ENCODE data around the gene NPEPL1.
"Not testable (repeated sequence)": the region's sequence is repeated elsewhere in the genome, so short reads cannot be mapped to it uniquely, and the experiment has no call there.

Gene NPEPL1

DNA sequence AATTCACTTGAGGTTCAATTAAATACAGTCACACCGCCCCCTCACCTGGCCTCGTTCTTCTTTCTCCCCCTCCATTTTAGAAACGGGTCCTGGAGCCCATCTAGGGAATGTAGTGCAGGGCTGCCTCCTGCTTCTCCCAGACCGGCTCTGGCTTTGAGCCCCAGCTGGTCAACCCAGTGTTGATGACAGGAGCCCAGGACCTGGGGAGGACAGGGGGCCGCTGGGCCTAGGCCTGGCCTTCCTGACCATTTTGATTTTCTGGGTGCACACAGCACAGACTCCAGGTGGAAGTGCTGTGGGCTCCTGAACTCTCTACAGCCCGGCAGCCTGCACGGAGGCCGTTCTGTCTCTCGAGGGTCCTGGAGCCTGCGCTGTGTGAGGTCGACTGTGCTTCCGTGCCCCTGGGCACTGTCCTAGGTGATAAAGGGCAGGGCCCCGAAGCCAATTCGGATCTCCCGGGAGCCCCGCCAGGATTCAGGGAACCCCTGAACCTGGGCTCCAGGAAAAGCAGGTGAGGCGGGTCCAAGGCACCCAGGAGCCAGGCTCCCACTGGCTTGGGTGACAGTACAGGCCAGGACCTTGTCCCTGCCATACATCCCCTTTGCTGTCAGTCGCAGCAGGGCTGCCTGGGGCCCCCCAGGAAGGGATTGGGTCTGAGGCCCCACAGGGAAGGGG is 23.3 kb downstream of the NPEPL1 start:
- DNase-seq, result no peak

- no peak for DNase-seq
Measured at GRCh38 chr20:58716476-58717277, 24.1 kb downstream of the NPEPL1 start.

DNA sequence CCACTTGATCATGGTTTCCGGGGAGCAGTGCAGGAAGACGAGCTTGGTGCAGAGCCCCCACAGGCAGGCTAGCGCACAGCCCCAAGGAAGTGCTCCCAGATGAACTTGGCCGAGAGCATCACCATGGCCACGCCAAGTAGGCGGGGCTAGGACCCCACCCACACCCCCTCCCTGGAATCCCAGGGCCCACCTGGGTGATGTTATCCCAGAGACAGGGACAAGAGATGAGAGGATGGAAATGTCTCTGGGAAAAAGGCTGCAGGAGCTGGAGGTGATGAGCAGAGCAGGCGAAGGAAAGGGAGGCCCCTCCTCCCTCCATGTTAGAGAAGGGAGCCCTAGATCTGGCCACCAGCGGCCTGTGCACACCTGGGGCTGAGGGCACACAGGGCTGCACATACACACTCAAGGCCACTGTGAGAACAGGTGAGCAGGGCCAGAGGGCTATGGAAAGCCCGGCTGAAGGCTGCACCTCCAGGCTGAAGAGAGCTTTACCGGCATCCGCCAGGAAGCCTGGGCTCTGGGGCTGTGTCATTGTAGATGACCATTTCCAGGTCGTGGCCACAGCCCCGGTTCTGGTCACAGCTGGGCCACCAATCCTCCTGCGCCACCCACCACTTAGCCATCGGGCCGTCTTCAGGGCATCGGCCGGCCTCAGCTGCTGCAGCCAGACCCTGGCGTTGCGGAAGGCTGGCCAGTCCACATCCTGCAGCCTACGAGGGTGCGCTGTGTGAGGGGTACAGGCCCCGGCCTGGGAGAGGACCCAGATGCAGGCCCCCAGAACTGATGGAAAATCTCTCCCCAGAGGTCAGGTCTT is 24.9 kb downstream of the NPEPL1 start:
- no peak for DNase-seq

DNA sequence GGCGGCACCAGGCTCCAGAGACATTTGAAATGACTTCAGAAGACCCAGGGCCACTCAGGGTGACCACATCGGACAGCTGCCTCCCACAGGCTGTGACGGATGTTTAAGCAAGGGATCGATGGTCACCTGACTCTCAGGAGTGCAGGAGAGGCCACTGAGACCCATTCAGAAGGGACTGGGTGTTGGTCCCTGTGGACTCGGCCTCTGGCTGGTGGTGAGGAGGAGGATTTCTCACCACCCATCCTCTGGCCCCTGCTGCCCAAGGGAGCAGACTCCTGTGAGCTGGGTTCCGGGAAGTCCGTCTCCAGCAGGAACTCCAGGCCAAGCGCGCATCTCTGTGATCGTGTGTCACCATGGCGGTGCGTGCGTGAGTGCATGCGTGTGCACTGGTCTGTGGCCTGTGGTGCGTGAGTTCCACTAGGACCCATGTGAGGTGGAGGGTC is 25.5 kb downstream of the NPEPL1 start:
- DNase-seq, result no peak

- DNase-seq, result no peak
Measured at GRCh38 chr20:58718729-58719128, 26.1 kb downstream of the NPEPL1 start.

GRCh38 chr20:58719258-58719657 is 26.7 kb downstream of the NPEPL1 start:
- no peak for DNase-seq

- DNase-seq, result no peak
Measured at GRCh38 chr20:58719971-58720371, 27.4 kb downstream of the NPEPL1 start.

- no peak for DNase-seq
Measured at GRCh38 chr20:58720890-58721289, 28.3 kb downstream of the NPEPL1 start.

DNA sequence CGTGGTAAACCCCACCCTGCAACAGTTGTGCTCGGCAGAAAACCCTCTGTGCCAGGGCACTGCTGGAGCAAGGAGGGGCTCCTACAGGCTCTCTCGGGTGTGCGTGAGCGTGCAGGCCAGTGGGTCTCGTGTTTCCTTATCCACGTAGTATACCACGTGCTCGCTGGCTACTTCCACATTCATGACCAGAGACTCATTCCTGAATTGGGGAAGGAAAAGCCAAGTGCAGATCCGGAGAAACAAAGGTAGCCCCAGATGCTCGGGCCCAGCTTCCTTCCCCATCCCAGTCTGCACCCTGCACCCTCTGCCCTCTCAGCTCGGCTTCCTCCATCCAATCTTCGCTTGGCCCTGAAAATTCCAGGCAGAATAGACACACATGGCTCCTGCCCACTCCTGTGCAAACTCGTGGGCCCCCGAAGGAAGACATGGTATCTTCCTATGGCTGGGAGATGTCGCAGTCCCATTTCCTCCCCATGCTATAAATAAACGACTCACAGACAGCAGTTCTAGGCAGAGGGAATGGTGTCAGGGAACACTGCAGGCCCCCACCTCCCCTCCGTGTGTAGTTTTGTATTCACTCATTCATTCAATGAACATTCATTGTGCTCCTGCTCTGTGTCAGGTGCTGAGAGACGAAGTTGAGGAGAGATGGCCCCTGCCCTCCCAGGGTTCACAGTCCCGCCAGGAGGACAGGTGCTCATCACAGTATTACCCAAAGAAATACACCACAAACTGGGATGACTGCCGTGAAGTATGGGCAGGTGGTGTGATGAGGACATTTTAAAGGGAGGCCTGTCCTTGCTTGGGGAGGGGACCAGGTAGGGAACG is 29.6 kb downstream of the NPEPL1 start:
- no peak for DNase-seq

- no peak for DNase-seq
Measured at GRCh38 chr20:58722877-58723627, 30.5 kb downstream of the NPEPL1 start.

- DNase-seq, result no peak
Measured at GRCh38 chr20:58723628-58723984, 31.0 kb downstream of the NPEPL1 start.

GRCh38 chr20:58726156-58726555 is 33.6 kb downstream of the NPEPL1 start:
- not testable (repeated sequence) for DNase-seq

- DNase-seq, result no peak
Measured at GRCh38 chr20:58731192-58731591, 38.6 kb downstream of the NPEPL1 start.

DNA sequence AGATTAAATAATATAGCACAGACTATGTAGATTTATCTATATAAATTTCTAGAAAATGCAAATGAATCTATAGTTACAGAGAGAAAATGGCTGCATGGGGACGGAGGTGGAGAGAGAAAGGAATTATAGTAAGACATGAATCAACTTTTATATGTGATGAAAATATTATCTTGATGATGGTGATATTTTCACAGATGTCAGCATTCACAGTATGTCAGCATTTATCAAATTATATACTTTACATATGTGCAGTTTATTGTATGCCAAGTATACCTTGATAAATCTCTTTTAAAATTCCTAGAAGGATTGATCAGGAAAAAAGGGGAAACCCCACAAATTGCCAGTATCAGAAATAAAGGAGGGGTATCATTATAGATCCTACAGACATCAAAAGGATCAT is 44.6 kb downstream of the NPEPL1 start:
- no peak for DNase-seq

DNA sequence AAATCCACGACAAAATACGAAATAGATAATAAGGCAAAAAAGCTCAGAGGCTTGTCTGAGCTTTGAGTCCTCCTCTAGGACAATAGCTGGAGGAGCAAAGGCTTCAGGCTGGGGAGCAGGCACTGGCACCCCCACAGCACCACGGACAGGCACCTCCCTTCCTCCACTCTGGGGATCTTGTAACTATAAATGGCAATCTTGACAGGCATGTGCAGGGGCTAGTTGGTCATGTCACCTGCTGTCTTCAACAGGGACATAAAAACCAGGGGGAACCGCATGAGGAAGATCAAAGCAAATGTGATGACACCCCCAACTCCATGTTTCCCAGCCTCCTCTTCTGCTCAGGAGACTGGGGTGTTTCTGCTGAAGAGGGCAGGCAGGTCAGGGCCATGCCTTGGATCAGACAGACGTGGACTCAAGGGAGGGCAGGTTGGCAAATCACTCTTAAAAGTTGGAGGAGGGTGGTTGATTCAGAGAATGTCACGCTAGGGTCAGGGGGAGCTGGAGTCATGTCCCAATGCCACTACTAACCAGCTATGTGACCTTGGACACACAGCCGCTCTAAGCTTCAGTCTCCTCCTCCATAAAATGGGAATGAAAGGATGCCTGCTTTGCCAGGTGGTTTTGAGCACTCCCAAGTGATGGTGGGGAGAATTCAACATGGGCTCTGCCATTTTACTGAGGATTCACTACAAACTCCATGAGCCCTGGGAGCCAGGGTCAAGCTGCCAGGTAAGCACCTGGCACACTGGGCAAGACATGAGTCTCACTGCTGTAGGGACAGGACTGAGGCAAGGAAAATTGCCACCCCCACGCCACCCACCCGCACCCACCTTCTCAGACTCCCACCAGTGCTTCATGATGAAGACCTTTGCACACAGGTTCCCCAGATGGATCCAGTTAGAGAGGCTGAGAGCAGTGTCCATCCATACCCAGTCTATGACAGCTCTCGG is 48.0 kb downstream of the NPEPL1 start:
- no peak for DNase-seq

DNA sequence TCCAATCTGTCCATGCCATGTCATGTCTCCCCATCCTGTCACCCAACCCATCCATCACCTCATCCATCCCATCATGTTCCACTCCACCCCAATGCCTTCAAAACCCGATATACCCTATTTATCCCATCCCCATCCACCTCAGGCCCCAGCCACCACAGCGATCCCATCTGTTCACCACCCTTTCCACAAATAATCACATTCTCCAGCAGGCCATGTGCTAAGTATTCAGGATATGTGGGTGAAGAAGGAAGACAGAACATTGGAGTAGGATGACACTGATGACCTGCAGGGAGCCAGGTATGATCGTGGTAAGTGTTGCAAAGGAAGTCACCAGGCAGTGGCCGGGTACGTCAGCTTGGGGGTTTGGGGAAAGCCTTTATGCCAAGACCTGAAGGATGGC is 48.8 kb downstream of the NPEPL1 start:
- no peak for DNase-seq

DNA sequence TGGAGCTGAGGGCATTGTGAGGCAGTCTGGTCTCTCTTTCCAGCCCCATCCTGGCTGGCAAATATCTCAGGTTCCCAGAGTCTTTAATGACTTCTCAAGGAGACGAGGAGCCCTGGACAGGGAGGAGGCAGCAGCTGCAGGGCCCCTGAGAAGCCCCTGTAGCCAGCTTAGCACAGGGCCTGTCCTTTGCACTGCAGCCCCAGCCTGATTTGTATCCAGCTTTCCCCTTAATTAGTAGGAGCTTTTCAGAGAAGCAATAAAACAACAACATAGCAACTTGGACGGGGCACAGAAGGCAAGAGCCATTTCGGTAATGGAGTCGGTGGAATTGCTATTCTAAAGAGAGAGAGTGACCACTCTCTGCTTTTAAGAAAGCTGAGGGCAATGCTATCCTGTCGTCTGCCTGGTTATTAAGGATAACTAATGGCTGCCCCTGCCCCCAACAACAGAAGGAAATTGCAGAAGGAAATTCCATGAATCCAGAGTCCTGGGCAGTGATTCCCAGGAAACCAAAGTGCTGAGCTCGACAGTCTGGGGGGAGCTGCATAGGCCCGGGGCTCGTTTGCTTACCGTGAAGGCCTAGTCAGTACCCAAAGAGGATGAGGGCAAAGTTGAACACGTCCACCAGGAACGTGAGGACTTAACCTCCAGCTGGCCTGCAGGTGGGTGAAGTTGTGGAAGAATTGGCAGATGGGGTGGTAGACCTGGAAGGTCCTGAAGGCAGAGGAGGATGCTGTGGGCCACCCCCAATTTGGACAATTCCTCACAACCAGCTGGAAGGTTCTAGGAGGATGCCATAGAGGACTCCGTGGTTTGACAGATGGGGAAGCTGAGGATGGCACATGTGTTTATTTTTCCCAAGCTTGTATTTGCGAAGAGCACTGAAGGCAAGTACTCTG is 50.3 kb downstream of the NPEPL1 start:
- no peak for DNase-seq

- no peak for DNase-seq
Measured at GRCh38 chr20:58743929-58744534, 51.4 kb downstream of the NPEPL1 start.

DNA sequence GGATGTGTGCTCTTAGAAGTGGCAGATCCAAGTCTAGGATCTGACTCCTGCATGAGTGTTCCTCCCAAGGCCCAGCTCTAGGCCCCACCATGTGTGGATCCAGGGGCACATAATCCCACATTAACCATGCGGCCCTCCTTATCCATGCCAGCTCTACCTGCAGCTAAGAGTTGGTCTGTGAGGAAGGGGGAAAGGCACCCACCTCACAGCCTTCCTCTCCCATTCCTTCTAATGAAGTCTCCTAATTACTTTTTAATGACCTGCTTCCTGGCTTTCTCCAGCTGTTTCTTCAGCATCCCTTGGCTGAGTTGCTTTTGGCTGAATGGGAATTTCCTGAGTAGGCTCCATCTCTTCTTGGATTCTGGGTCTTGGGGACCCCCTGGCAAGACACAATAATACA is 52.2 kb downstream of the NPEPL1 start:
- DNase-seq, result no peak

Measured in NCI-H2107 (cell line).